Activated T-helper 1 cell treated with anti-CD3 and anti-CD28 coated beads, Interleukin-12 subunit alpha, Interleukin-12 subunit beta, Interleukin-2, Interleukin-4 antibody, amounts not matched to agents 30 ng/mL and 10 ng/mL and 1 ng/mL, durations not matched to agents 14 hours and 24 hours and 36 hours (primary cell): ENCODE measurements around the gene SULT6B1. TPM values are rescaled to one million over a fixed set of nuclear protein-coding genes. Genes with fewer than 3 reads are reported as not detected.

ENCODE experiments used
- total RNA-seq: library from RNA; stranded (reverse); gene quantifications from 2 replicates; pipeline ENCODE4 v1.2.3, GENCODE V29; 2022

SULT6B1 gene
- total RNA-seq, 1 donor from 2014 or later, result not detected

Other genes starting within 250 kb of the SULT6B1 start
- 28.8 and 29.0 TPM in 2 replicates for gene STRN, start 222.1 kb downstream of the SULT6B1 start, total RNA-seq
- 15.7 and 16.0 TPM in 2 replicates for gene HEATR5B, start 104.3 kb downstream of the SULT6B1 start, total RNA-seq
- gene GPATCH11, start 104.2 kb downstream of the SULT6B1 start, total RNA-seq, result 16.6 and 17.6 TPM in 2 replicates
- 40.5 and 41.9 TPM in 2 replicates for gene EIF2AK2, start 31.7 kb downstream of the SULT6B1 start, total RNA-seq
- 39.5 and 45.3 TPM in 2 replicates for gene CEBPZOS, start 7.8 kb upstream of the SULT6B1 start, total RNA-seq
- 75.4 and 79.2 TPM in 2 replicates for gene CEBPZ, start 42.9 kb upstream of the SULT6B1 start, total RNA-seq
- 23.0 and 27.1 TPM in 2 replicates for gene NDUFAF7, start 43.0 kb upstream of the SULT6B1 start, total RNA-seq
- 23.9 and 24.3 TPM in 2 replicates for gene PRKD3, start 136.2 kb upstream of the SULT6B1 start, total RNA-seq
- gene QPCT, start 156.0 kb upstream of the SULT6B1 start, total RNA-seq, result 1.6 and 3.8 TPM in 2 replicates